HCT116 (cell line): ENCODE data around the gene HEATR5A. TPM values are rescaled to one million over a fixed set of nuclear protein-coding genes. Genes with fewer than 3 reads are reported as not detected.

Experiments
- ATAC-seq: fragments of 200-7000 bp; cut with Tn5 transposase; 2 replicates; pipeline ENCODE4 v1.9.1; 2020; ENCODE audit warnings: mild to moderate bottlenecking, moderate library complexity
- BruUV-seq: library from RNA; stranded (reverse); fragments of 400-500 nt; replicated peaks from 2 replicates; lab custom pipeline; 2021; lab: Mats Ljungman, UMichigan
- CTCF ChIA-PET: fragments of 300-600 bp; sonication (Branson Sonifier 250); formaldehyde crosslinking; loops from one replicate; lab custom pipeline; 2021; ENCODE audit warnings: antibody characterized with exemption; lab: Charles Lee
- POLR2A ChIA-PET: fragments of 300-600, 350-600 bp; sonication (Branson Sonifier 250); formaldehyde crosslinking; loops from one replicate; lab custom pipeline; 2021; ENCODE audit warnings: antibody characterized with exemption; lab: Charles Lee
- RAD21 ChIA-PET, 2 experiments: fragments of 300-600 bp; sonication (Branson Sonifier 250); formaldehyde crosslinking; loops; one replicate each; lab custom pipeline; 2023; ENCODE audit warnings: low total read pairs in 2 of 2; ENCODE audit not compliant: uncharacterized antibody in 2 of 2, unreplicated experiment in 2 of 2, low non-redundant PET in 1 of 2; lab: Charles Lee
- DNase-seq: peaks from one replicate; pipeline ENCODE4 v3.0.0-alpha.2; 2010; ENCODE audit warnings: low read depth, low spot score
- H2AFZ ChIP-seq: fragments of 200-600 bp; shearing (Covaris generic), sonication (generic); 2 replicates; pipeline ENCODE4 v1.6.1; 2017; ENCODE audit warnings: low read depth, mixed run types, mixed read lengths, antibody characterized with exemption, low read length; ENCODE audit not compliant: poor library complexity, severe bottlenecking
- H3K27ac ChIP-seq: 2 replicates; pipeline ENCODE4 v1.5.1; 2012; ENCODE audit warnings: low read depth, low read length
- H3K27me3 ChIP-seq: fragments of 200-600 bp; sonication (generic); 2 replicates; pipeline ENCODE4 v1.6.1; 2016; ENCODE audit warnings: mixed run types, low read length, mixed read lengths; ENCODE audit not compliant: insufficient read depth
- H3K36me3 ChIP-seq, 2 experiments: fragments of 200-500 bp in 1 of 2; fragments of 200-600 bp in 1 of 2; sonication (Bioruptor generic) in 1 of 2; sonication (generic) in 1 of 2; 2 replicates each; pipeline versions ENCODE4 v1.5.1 to v1.6.1; 2014 to 2016; ENCODE audit warnings: low read length in 2 of 2, inconsistent platforms in 1 of 2, mixed read lengths in 1 of 2, mixed run types in 1 of 2; ENCODE audit not compliant: insufficient read depth in 2 of 2, control insufficient read depth in 1 of 2
- H3K4me1 ChIP-seq, 2 experiments: fragments of 200-600 bp in 1 of 2; sonication (generic) in 1 of 2; 2 replicates each; pipeline versions ENCODE4 v1.5.1 to v1.6.1; 2012 to 2017; ENCODE audit warnings: low read length in 2 of 2, inconsistent platforms in 1 of 2, mild to moderate bottlenecking in 1 of 2, mixed read lengths in 1 of 2, mixed run types in 1 of 2, moderate library complexity in 1 of 2; ENCODE audit not compliant: insufficient read depth in 2 of 2, control insufficient read depth in 1 of 2
- H3K4me2 ChIP-seq: fragments of 200-600 bp; sonication (generic); 2 replicates; pipeline ENCODE4 v1.6.1; 2017; ENCODE audit warnings: mixed run types, low read length, mixed read lengths
- H3K4me3 ChIP-seq, 2 experiments: fragments of 200-600 bp in 1 of 2; sonication (generic) in 1 of 2; replicated peaks in 1 of 2; 2 replicates each; pipeline ENCODE4 v1.5.1; 2011 to 2016; ENCODE audit warnings: low read length in 2 of 2, control low read depth in 1 of 2, low read depth in 1 of 2, mild to moderate bottlenecking in 1 of 2, mixed read lengths in 1 of 2, mixed run types in 1 of 2
- H3K79me2 ChIP-seq: fragments of 200-600 bp; sonication (generic); 2 replicates; pipeline ENCODE4 v1.6.1; 2017; ENCODE audit warnings: mild to moderate bottlenecking, mixed run types, low read length, moderate library complexity, mixed read lengths; ENCODE audit not compliant: insufficient read depth
- H3K9ac ChIP-seq: fragments of 200-600 bp; sonication (generic); 2 replicates; pipeline ENCODE4 v1.6.1; 2016; ENCODE audit warnings: low read length, mixed read lengths
- H3K9me2 ChIP-seq: fragments of 200-600 bp; sonication (generic), shearing (Covaris generic); 2 replicates; pipeline ENCODE4 v1.6.1; 2017; ENCODE audit warnings: mixed run types, mild to moderate bottlenecking, moderate library complexity; ENCODE audit not compliant: insufficient read depth
- H3K9me3 ChIP-seq, 2 experiments: fragments of 200-500 bp in 1 of 2; fragments of 200-600 bp in 1 of 2; sonication (Bioruptor generic) in 1 of 2; sonication (generic) in 1 of 2; 2 replicates each; pipeline ENCODE4 v1.6.1; 2014 to 2017; ENCODE audit warnings: low read length in 2 of 2, mixed read lengths in 2 of 2, inconsistent platforms in 1 of 2, low read depth in 1 of 2, mild to moderate bottlenecking in 1 of 2, mixed run types in 1 of 2, moderate library complexity in 1 of 2; ENCODE audit not compliant: control insufficient read depth in 1 of 2, insufficient read depth in 1 of 2
- H4K20me1 ChIP-seq: fragments of 200-600 bp; sonication (generic), shearing (Covaris generic); 2 replicates; pipeline ENCODE4 v1.6.1; 2017; ENCODE audit warnings: mixed run types, mild to moderate bottlenecking, moderate library complexity; ENCODE audit not compliant: insufficient read depth
- CBX3 ChIP-seq: IDR thresholded peaks from 2 replicates; pipeline ENCODE4 v1.6.1; 2012; ENCODE audit warnings: low read depth
- CEBPB ChIP-seq: IDR thresholded peaks from 2 replicates; pipeline ENCODE4 v1.6.1; 2012; ENCODE audit warnings: low read depth
- EZH2phosphoT487 ChIP-seq: fragments of 200-600 bp; IDR thresholded peaks from 2 replicates; pipeline ENCODE4 v1.6.1; 2018; ENCODE audit warnings: antibody characterized with exemption, borderline replicate concordance
- JUND ChIP-seq: IDR thresholded peaks from 2 replicates; pipeline ENCODE4 v1.6.1; 2012
- POLR2A ChIP-seq: IDR thresholded peaks from 2 replicates; pipeline ENCODE4 v1.7.0; 2011; ENCODE audit warnings: borderline replicate concordance; ENCODE audit not compliant: insufficient read depth, insufficient read length; ENCODE audit errors: extremely low read depth
- POLR2AphosphoS5 ChIP-seq: IDR thresholded peaks from 2 replicates; pipeline ENCODE4 v1.6.1; 2011; ENCODE audit warnings: mild to moderate bottlenecking, low read depth, low read length, moderate library complexity
- TCF7L2 ChIP-seq: IDR thresholded peaks from 2 replicates; pipeline ENCODE4 v1.7.0; 2011; ENCODE audit warnings: borderline replicate concordance, inconsistent platforms; ENCODE audit not compliant: insufficient read depth, insufficient read length; ENCODE audit errors: extremely low read depth
- ZFX ChIP-seq: fragments of 450-650 bp; IDR thresholded peaks from 2 replicates; pipeline ENCODE4 v1.6.1; 2017
- ZNF274 ChIP-seq: fragments of 200-500 bp; sonication (Bioruptor generic); IDR thresholded peaks from 2 replicates; pipeline ENCODE4 v1.6.1; 2014; ENCODE audit warnings: mild to moderate bottlenecking, low read depth, low read length, inconsistent platforms
- intact Hi-C: fragments of 100-400 bp; cut with micrococcal nuclease; formaldehyde crosslinking; loops from 2 replicates; pipeline ENCODE4 v1.10.0; 2022
- total RNA-seq: library from RNA; stranded (reverse); gene quantifications from one replicate; pipeline ENCODE4 v1.2.1, GENCODE V29; 2021; ENCODE audit not compliant: unreplicated experiment
- TF ChIP-seq, protein P1 (sequence below): IDR thresholded peaks from 2 replicates; pipeline ENCODE4 v1.6.1; 2011; ENCODE audit warnings: mild to moderate bottlenecking, low read length, moderate library complexity; ENCODE audit not compliant: insufficient replicate concordance; ENCODE audit errors: extremely low read depth
- TF ChIP-seq, protein P2 (sequence below): IDR thresholded peaks from 2 replicates; pipeline ENCODE4 v1.6.1; 2012; ENCODE audit warnings: low read depth

Gene HEATR5A
- total RNA-seq, 1 experiment from 2014 or later: 20.9 TPM

DNA sequence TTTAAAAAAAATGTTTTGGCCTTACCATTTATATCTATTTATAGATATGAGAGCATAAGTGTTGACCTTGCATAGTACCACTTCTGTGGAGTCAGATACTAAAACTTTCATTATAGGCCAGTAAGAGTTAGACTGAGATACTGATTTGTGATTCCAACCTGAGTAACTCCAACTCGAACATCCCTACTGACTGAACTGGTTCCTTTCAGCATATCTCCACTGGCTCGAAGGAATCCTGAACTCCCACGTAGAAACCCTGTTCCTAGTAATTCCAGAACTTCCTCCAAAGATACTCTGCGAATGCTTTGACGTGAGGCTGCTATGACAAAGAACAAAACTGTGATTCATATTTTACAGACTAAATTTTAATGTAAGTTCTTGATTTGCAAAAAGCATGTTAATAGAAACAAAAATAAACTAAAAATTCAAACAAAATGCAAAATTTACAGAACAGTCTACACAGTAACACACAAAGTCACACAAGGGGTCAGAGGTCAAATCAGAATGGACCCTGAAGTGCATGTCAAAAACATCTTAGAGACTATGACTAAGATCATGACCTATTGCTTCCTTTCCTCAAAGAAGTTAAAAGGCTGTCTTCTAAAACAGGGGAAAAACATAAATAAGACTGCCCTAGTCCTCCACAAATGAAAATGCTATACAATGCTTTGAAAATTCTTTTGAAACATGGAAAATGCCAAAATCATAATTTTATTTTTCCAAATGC, 31.5 kb downstream of the HEATR5A start:
- Histone ChIP-seq H2AFZ (no peak overlapping the region), H4K20me1 (no peaks in the 10 kb centered on the region), H3K27ac (no peak overlapping the region), H3K4me2 (no peak overlapping the region), H3K4me1 (no peaks in the 10 kb centered on the region), H3K79me2 (no peaks in the 10 kb centered on the region), H3K4me3 (no peak overlapping the region), H3K27me3 (no peaks in the 10 kb centered on the region), H3K36me3 (no peaks in the 10 kb centered on the region), H3K9ac (no peak overlapping the region), H3K9me3 (no peaks in the 10 kb centered on the region), H3K9me2 (no peaks in the 10 kb centered on the region)
- CTCF ChIA-PET: no interaction called here
- intact Hi-C loops: no loop called here
- no peak for DNase-seq
- ATAC-seq: no peak
- TF ChIP-seq ZFX: no peak
- TF ChIP-seq, protein P1, sequence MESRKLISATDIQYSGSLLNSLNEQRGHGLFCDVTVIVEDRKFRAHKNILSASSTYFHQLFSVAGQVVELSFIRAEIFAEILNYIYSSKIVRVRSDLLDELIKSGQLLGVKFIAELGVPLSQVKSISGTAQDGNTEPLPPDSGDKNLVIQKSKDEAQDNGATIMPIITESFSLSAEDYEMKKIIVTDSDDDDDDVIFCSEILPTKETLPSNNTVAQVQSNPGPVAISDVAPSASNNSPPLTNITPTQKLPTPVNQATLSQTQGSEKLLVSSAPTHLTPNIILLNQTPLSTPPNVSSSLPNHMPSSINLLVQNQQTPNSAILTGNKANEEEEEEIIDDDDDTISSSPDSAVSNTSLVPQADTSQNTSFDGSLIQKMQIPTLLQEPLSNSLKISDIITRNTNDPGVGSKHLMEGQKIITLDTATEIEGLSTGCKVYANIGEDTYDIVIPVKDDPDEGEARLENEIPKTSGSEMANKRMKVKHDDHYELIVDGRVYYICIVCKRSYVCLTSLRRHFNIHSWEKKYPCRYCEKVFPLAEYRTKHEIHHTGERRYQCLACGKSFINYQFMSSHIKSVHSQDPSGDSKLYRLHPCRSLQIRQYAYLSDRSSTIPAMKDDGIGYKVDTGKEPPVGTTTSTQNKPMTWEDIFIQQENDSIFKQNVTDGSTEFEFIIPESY: no peak
- TF ChIP-seq JUND: no peak
- TF ChIP-seq EZH2phosphoT487: no peak
- TF ChIP-seq ZNF274: no peak
- no peak for TF ChIP-seq POLR2A
- TF ChIP-seq POLR2AphosphoS5: no peak
- TF ChIP-seq CBX3: no peak
- TF ChIP-seq CEBPB: no peak
- no peak for TF ChIP-seq TCF7L2
- TF ChIP-seq, protein P2, sequence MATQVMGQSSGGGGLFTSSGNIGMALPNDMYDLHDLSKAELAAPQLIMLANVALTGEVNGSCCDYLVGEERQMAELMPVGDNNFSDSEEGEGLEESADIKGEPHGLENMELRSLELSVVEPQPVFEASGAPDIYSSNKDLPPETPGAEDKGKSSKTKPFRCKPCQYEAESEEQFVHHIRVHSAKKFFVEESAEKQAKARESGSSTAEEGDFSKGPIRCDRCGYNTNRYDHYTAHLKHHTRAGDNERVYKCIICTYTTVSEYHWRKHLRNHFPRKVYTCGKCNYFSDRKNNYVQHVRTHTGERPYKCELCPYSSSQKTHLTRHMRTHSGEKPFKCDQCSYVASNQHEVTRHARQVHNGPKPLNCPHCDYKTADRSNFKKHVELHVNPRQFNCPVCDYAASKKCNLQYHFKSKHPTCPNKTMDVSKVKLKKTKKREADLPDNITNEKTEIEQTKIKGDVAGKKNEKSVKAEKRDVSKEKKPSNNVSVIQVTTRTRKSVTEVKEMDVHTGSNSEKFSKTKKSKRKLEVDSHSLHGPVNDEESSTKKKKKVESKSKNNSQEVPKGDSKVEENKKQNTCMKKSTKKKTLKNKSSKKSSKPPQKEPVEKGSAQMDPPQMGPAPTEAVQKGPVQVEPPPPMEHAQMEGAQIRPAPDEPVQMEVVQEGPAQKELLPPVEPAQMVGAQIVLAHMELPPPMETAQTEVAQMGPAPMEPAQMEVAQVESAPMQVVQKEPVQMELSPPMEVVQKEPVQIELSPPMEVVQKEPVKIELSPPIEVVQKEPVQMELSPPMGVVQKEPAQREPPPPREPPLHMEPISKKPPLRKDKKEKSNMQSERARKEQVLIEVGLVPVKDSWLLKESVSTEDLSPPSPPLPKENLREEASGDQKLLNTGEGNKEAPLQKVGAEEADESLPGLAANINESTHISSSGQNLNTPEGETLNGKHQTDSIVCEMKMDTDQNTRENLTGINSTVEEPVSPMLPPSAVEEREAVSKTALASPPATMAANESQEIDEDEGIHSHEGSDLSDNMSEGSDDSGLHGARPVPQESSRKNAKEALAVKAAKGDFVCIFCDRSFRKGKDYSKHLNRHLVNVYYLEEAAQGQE: no peak
- POLR2A ChIA-PET: no interaction called here
- no TSS peak for BruUV-seq
- RAD21 ChIA-PET: no interaction called here
